NCI-H510A treated with DMSO at 0.1 percent for 48 hours (cell line): ENCODE measurements around the gene ARHGEF1.
"Not testable (repeated sequence)": the region's sequence is repeated elsewhere in the genome, so short reads cannot be mapped to it uniquely, and the experiment has no call there.

Experiments used
- DNase-seq: peaks from one replicate; lab custom pipeline; 2025; lab: John Stamatoyannopoulos, UW

The ARHGEF1 gene

DNA sequence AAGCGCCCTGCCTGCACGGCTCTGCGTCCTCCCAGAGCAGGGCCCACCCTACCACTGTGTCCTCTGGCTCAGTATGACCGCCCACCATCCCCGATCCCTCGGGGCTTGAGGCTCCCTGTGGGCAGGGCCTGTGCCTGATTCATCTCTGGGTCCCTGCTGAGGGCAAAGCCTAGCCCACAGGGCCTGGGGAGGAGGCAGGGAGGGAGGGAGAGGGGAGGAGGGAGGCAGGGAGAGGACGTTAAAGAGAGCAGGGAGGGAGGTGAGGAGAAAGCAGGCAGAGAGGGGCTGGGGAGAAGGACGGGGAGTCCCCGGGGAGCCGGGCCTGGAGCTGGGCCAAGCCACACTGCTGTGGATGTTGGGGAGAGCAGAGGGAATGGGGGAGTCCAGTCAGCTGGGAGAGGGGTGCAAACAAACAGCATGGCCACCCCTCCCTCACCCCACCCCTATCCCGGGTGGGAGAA, 49.3 kb downstream of the ARHGEF1 start:
- no peak for DNase-seq

GRCh38 chr19:41932720-41933332, 49.8 kb downstream of the ARHGEF1 start:
- DNase-seq = no peak

- no peak for DNase-seq
These were observed 50.9 kb downstream of the ARHGEF1 start for GRCh38 chr19:41933693-41934426.

- DNase-seq = peak; percentile 72
These were observed 51.9 kb downstream of the ARHGEF1 start for GRCh38 chr19:41934849-41935374.

- no peak for DNase-seq
These were observed 52.9 kb downstream of the ARHGEF1 start for GRCh38 chr19:41935760-41936415.

GRCh38 chr19:41936416-41936850, 53.4 kb downstream of the ARHGEF1 start:
- no peak for DNase-seq

DNA sequence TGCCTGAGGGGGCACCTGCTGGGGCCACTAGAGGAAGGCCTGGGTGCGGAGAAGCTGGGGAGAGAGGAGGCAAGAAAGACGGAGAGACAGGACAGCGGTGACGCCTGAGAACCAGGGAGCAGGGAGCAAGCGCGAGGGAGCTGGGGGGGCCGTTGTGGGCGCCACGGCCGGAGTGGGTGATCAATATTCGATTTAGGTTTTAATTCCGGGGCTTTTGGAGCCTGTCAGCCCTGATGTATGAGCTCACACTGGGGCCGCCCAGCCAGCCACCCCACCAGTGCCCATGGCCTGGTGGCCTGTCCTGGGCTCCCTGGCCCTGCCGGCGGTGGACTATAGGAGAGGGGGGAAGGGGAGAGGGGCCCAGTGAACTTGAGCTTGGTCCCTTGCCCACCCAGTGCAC, 54.0 kb downstream of the ARHGEF1 start:
- DNase-seq = no peak

- DNase-seq = no peak
These were observed 54.8 kb downstream of the ARHGEF1 start for GRCh38 chr19:41937525-41938468.

GRCh38 chr19:41939209-41939608, 56.2 kb downstream of the ARHGEF1 start:
- DNase-seq = not testable (repeated sequence)

GRCh38 chr19:41939861-41940730, 57.1 kb downstream of the ARHGEF1 start:
- peak; percentile 45 for DNase-seq

GRCh38 chr19:41940731-41941409, 57.9 kb downstream of the ARHGEF1 start:
- DNase-seq = no peak

- DNase-seq = no peak
These were observed 58.6 kb downstream of the ARHGEF1 start for GRCh38 chr19:41941410-41942202.

DNA sequence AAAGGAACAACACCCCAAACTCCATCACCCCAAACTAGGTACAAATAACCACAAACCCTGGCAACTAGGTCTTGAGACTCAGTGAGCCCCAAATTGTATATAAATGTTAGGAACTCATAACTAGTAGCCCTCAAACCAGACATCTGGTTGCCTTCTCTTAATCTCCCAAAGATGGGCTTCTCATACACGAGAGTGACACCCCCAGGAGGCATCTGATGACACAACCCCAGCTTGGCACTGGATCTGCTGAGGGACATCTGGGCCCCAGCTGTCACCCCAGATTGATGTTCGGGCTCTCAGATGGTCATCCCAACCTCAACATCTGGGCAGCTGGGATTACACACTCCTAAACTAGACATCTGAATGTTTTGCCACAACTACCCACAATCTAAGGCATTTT, 61.4 kb downstream of the ARHGEF1 start:
- DNase-seq = no peak

- DNase-seq = no peak
These were observed 62.3 kb downstream of the ARHGEF1 start for GRCh38 chr19:41945135-41945766.

- DNase-seq = no peak
These were observed 64.1 kb downstream of the ARHGEF1 start for GRCh38 chr19:41947091-41947490.

DNA sequence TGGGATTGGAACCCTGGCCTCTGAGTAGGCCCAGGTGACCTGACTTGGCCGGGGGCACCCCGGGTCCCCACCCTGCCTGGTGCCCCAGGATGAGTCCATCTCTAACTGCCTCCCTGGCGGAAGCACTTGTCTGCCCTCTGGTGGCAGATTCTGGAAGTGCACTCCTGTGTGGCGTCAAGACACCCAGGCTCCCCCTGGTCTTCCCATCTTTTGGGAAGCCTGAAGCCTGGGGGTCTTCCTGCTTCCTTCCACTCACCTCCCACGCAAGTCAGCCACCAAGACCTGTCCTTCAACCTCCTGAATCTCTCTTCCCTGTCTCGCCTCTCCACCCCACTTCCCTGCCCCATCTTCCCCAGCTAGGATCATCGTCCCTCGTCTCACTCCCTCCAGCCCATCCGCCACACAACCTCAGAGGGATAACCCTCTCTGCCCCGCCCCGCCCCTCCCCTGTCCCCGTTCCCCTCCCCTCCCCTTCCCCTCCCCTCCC, 68.7 kb downstream of the ARHGEF1 start:
- DNase-seq = peak; percentile 65

- no peak for DNase-seq
These were observed 72.5 kb downstream of the ARHGEF1 start for GRCh38 chr19:41955521-41955920.

- no peak for DNase-seq
These were observed 73.6 kb downstream of the ARHGEF1 start for GRCh38 chr19:41956621-41957020.
